Stomach (tissue), 4 donors: ENCODE measurements around the gene DONSON.

Experiments
- CTCF ChIP-seq, 7 experiments: fragments of 450-650 bp in 4 of 7; fragments of 200-600 bp in 3 of 7; sonication (generic) in 3 of 7; IDR thresholded peaks; one replicate each; pipeline ENCODE4 v1.5.1; 2016 to 2019; ENCODE audit warnings: antibody characterized with exemption in 7 of 7, control low read depth in 2 of 7, mild to moderate bottlenecking in 1 of 7
- EP300 ChIP-seq: sonication (generic); formaldehyde crosslinking; IDR thresholded peaks from one replicate; pipeline ENCODE4 v1.6.1; 2017; ENCODE audit warnings: antibody characterized with exemption
- POLR2A ChIP-seq, 4 donors: fragments of 450-650 bp; IDR thresholded peaks; one replicate each; pipeline ENCODE4 v1.6.1; 2016; ENCODE audit warnings: antibody characterized with exemption in 4 of 4, control low read depth in 2 of 4, mild to moderate bottlenecking in 1 of 4, moderate library complexity in 1 of 4
- POLR2AphosphoS5 ChIP-seq, 3 donors: sonication (generic); formaldehyde crosslinking; IDR thresholded peaks; one replicate each; pipeline ENCODE4 v1.6.1; 2016; ENCODE audit warnings: antibody characterized with exemption in 3 of 3

GRCh38 chr21:33572350-33572749 is 16.1 kb downstream of the DONSON start:
- TF ChIP-seq POLR2A (IDR thresholded peaks at IDR 0.05) = no peak
- no peak for TF ChIP-seq CTCF (IDR thresholded peaks at IDR 0.05)
- TF ChIP-seq POLR2AphosphoS5 (IDR thresholded peaks at IDR 0.05) = no peak
- no peak for TF ChIP-seq EP300
